H1 (cell line): ENCODE measurements around the gene AP5S1. TPM values are rescaled to one million over a fixed set of nuclear protein-coding genes. Genes with fewer than 3 reads are reported as not detected.

Experiments used
- CTCF ChIA-PET: fragments of 300-600 bp; sonication (Branson Sonifier 250); formaldehyde crosslinking; loops from one replicate; lab custom pipeline; 2021; ENCODE audit not compliant: partially characterized antibody; lab: Charles Lee
- POLR2A ChIA-PET: fragments of 300-600 bp; sonication (Branson Sonifier 250); formaldehyde crosslinking; loops from one replicate; lab custom pipeline; 2021; ENCODE audit warnings: inconsistent platforms; ENCODE audit not compliant: partially characterized antibody; lab: Charles Lee
- DNase-seq, 2 experiments: peaks; one replicate each; pipeline versions ENCODE4 v3.0.0 to v3.0.0-alpha.2; 2010 to 2022; ENCODE audit warnings: low spot score in 2 of 2, low read depth in 1 of 2, mixed read lengths in 1 of 2
- FAIRE-seq: peaks from 2 replicates; lab custom pipeline; 2011; peaks lifted over from hg19 to GRCh38; lab: Jason Lieb, UNC
- H2AFZ ChIP-seq: 2 replicates; pipeline ENCODE4 v1.8.1; 2012; ENCODE audit warnings: low read length, inconsistent platforms
- H2AK5ac ChIP-seq: 2 replicates; pipeline ENCODE4 v1.6.1; 2013; ENCODE audit warnings: low read depth, low read length
- H2BK120ac ChIP-seq: replicated peaks from 2 replicates; pipeline ENCODE3; 2013; ENCODE audit warnings: low read depth, low read length, inconsistent platforms
- H2BK12ac ChIP-seq: 2 replicates; pipeline ENCODE4 v1.6.1; 2013; ENCODE audit warnings: low read depth, low read length
- H2BK15ac ChIP-seq: 2 replicates; pipeline ENCODE4 v1.6.1; 2013; ENCODE audit warnings: low read length
- H2BK20ac ChIP-seq: 2 replicates; pipeline ENCODE4 v1.6.1; 2013; ENCODE audit warnings: low read length
- H2BK5ac ChIP-seq: 2 replicates; pipeline ENCODE4 v1.6.1; 2013; ENCODE audit warnings: low read depth, low read length
- H3K14ac ChIP-seq: 2 replicates; pipeline ENCODE4 v1.6.1; 2013; ENCODE audit warnings: inconsistent platforms; ENCODE audit not compliant: insufficient read length
- H3K18ac ChIP-seq: 2 replicates; pipeline ENCODE4 v1.6.1; 2013; ENCODE audit warnings: low read length; ENCODE audit errors: extremely low read depth
- H3K23ac ChIP-seq: 2 replicates; pipeline ENCODE4 v1.6.1; 2013; ENCODE audit warnings: inconsistent platforms; ENCODE audit not compliant: insufficient read length
- H3K23me2 ChIP-seq: 2 replicates; pipeline ENCODE4 v1.6.1; 2013; ENCODE audit warnings: low read depth, low read length
- H3K27ac ChIP-seq: 2 replicates; pipeline ENCODE4 v1.6.1; 2011; ENCODE audit warnings: low read depth, low read length, inconsistent platforms
- H3K27me3 ChIP-seq, 4 experiments: replicated peaks in 1 of 4; 1 replicate in 1 of 4; 2 replicates in 3 of 4; pipeline versions ENCODE4 v1.6.1 to v1.8.1; 2011 to 2013; ENCODE audit warnings: low read length in 3 of 4, mild to moderate bottlenecking in 3 of 4, inconsistent platforms in 2 of 4, mixed read lengths in 2 of 4, moderate library complexity in 1 of 4; ENCODE audit not compliant: control insufficient read depth in 3 of 4, insufficient read depth in 3 of 4; ENCODE audit errors: extremely low read depth in 1 of 4
- H3K36me3 ChIP-seq, 4 experiments: 2 replicates each; pipeline versions ENCODE4 v1.6.1 to v1.8.1; 2011 to 2013; ENCODE audit warnings: mild to moderate bottlenecking in 4 of 4, low read length in 3 of 4, moderate library complexity in 2 of 4, control low read depth in 1 of 4, inconsistent platforms in 1 of 4; ENCODE audit not compliant: insufficient read depth in 4 of 4, control insufficient read depth in 2 of 4
- H3K4ac ChIP-seq: replicated peaks from 2 replicates; pipeline ENCODE3; 2013; ENCODE audit warnings: low read length, low read depth, mixed read lengths, inconsistent platforms; ENCODE audit not compliant: insufficient read length
- H3K4me1 ChIP-seq, 4 experiments: replicated peaks in 1 of 4; 1 replicate in 1 of 4; 2 replicates in 3 of 4; pipeline versions ENCODE4 v1.6.1 to v1.8.1; 2011 to 2013; ENCODE audit warnings: low read length in 3 of 4, inconsistent platforms in 2 of 4, mixed read lengths in 1 of 4; ENCODE audit not compliant: insufficient read depth in 4 of 4, control insufficient read depth in 3 of 4
- H3K4me2 ChIP-seq, 2 experiments: 2 replicates each; pipeline versions ENCODE4 v1.6.1 to v1.8.1; 2011 to 2013; ENCODE audit warnings: low read depth in 2 of 2, low read length in 2 of 2, control low read depth in 1 of 2, inconsistent platforms in 1 of 2, mild to moderate bottlenecking in 1 of 2; ENCODE audit not compliant: insufficient read depth in 1 of 2
- H3K4me3 ChIP-seq, 4 experiments: fragments of 200-600, 300-600 bp in 1 of 4; sonication (generic), shearing (Covaris generic), sonication (Bioruptor Twin) in 1 of 4; 2 replicates each; pipeline versions ENCODE4 v1.5.1 to v1.8.1; 2011 to 2016; ENCODE audit warnings: low read length in 4 of 4, low read depth in 3 of 4, control low read depth in 2 of 4, inconsistent platforms in 2 of 4, mild to moderate bottlenecking in 2 of 4, mixed read lengths in 1 of 4, moderate library complexity in 1 of 4; ENCODE audit not compliant: insufficient read depth in 2 of 4; ENCODE audit errors: extremely low read depth in 1 of 4
- H3K56ac ChIP-seq: replicated peaks from 2 replicates; pipeline ENCODE3; 2013; ENCODE audit warnings: low read depth, mild to moderate bottlenecking, mixed read lengths, low read length, inconsistent platforms; ENCODE audit not compliant: insufficient read length
- H3K79me1 ChIP-seq: 2 replicates; pipeline ENCODE4 v1.6.1; 2013; ENCODE audit warnings: low read depth, low read length, control low read depth
- H3K79me2 ChIP-seq, 2 experiments: 2 replicates each; pipeline versions ENCODE4 v1.6.1 to v1.8.1; 2012 to 2013; ENCODE audit warnings: low read length in 2 of 2, mild to moderate bottlenecking in 2 of 2, inconsistent platforms in 1 of 2; ENCODE audit not compliant: insufficient read depth in 2 of 2, control insufficient read depth in 1 of 2
- H3K9ac ChIP-seq, 4 experiments: replicated peaks in 1 of 4; 1 replicate in 1 of 4; 2 replicates in 3 of 4; pipeline versions ENCODE4 v1.6.1 to v1.8.1; 2011 to 2013; ENCODE audit warnings: low read depth in 3 of 4, low read length in 3 of 4, control low read depth in 2 of 4, mild to moderate bottlenecking in 2 of 4, moderate library complexity in 2 of 4, inconsistent platforms in 1 of 4; ENCODE audit errors: extremely low read depth in 1 of 4
- H3K9me3 ChIP-seq, 2 experiments: 2 replicates each; pipeline versions ENCODE4 v1.6.1 to v1.8.1; 2012 to 2013; ENCODE audit warnings: mild to moderate bottlenecking in 2 of 2, moderate library complexity in 2 of 2, control low read depth in 1 of 2, inconsistent platforms in 1 of 2, low read depth in 1 of 2, low read length in 1 of 2, mixed read lengths in 1 of 2; ENCODE audit not compliant: insufficient read depth in 2 of 2
- H4K20me1 ChIP-seq, 2 experiments: replicated peaks in 1 of 2; 2 replicates each; pipeline versions ENCODE3 to v1.8.1; 2011 to 2013; ENCODE audit warnings: inconsistent platforms in 2 of 2, low read length in 2 of 2, mild to moderate bottlenecking in 1 of 2; ENCODE audit not compliant: insufficient read depth in 2 of 2, control insufficient read depth in 1 of 2
- H4K5ac ChIP-seq: 2 replicates; pipeline ENCODE4 v1.6.1; 2013; ENCODE audit warnings: low read length, low read depth, mixed read lengths, inconsistent platforms; ENCODE audit not compliant: insufficient read length
- H4K8ac ChIP-seq: 2 replicates; pipeline ENCODE4 v1.8.0; 2013; ENCODE audit warnings: mild to moderate bottlenecking, moderate library complexity, low read length, inconsistent platforms; ENCODE audit not compliant: insufficient read depth; ENCODE audit errors: extremely low read depth
- H4K91ac ChIP-seq: replicated peaks from 2 replicates; pipeline ENCODE3; 2013; ENCODE audit warnings: low read length, mixed read lengths, inconsistent platforms; ENCODE audit not compliant: insufficient read length
- GTF2F1 ChIP-seq: IDR thresholded peaks from 2 replicates; pipeline ENCODE4 v1.6.1; 2012; ENCODE audit warnings: low read depth, low read length, improper control_type of control experiment, borderline replicate concordance
- JUND ChIP-seq: IDR thresholded peaks from 2 replicates; pipeline ENCODE4 v1.6.1; 2011; ENCODE audit warnings: mild to moderate bottlenecking, improper control_type of control experiment, low read length
- POLR2AphosphoS5 ChIP-seq: IDR thresholded peaks from 2 replicates; pipeline ENCODE4 v1.6.1; 2011; ENCODE audit warnings: low read depth, low read length
- RAD21 ChIP-seq, 2 experiments: IDR thresholded peaks in 1 of 2; conservative IDR thresholded peaks in 1 of 2; 2 replicates each; pipeline ENCODE4 v1.6.1; 2011; ENCODE audit warnings: low read depth in 2 of 2, low read length in 2 of 2, improper control_type of control experiment in 1 of 2, inconsistent platforms in 1 of 2, mild to moderate bottlenecking in 1 of 2, moderate library complexity in 1 of 2
- SIN3A ChIP-seq, 2 experiments: IDR thresholded peaks in 1 of 2; conservative IDR thresholded peaks in 1 of 2; 2 replicates each; pipeline ENCODE4 v1.6.1; 2011 to 2012; ENCODE audit warnings: low read length in 2 of 2, improper control_type of control experiment in 1 of 2, low read depth in 1 of 2, mild to moderate bottlenecking in 1 of 2
- TAF7 ChIP-seq: optimal IDR thresholded peaks from 2 replicates; pipeline ENCODE3; 2011; ENCODE audit warnings: low read depth, mild to moderate bottlenecking, inconsistent platforms, low read length, moderate library complexity, borderline replicate concordance
- WGBS, 2 experiments: shearing (Covaris generic) in 1 of 2; methylation state at CpG; one replicate each; pipeline versions ENCODE4 v1.1.6 to v1.1.7; 2013 to 2015; ENCODE audit warnings: low lambda C conversion rate in 2 of 2, mixed read lengths in 2 of 2, inconsistent platforms in 1 of 2, low coverage in 1 of 2, missing lambda C conversion rate in 1 of 2; ENCODE audit not compliant: insufficient replicate concordance in 2 of 2, insufficient coverage in 1 of 2, insufficient read length in 1 of 2; ENCODE audit errors: extremely low coverage in 1 of 2, missing lambda C conversion rate in 1 of 2; 5-methylcytosine and 5-hydroxymethylcytosine counted together
- polyA plus RNA-seq, 7 experiments: library from polyadenylated mRNA; depleted of rRNA in 3 of 7; stranded (reverse) in 5 of 7; unstranded in 2 of 7; fragments of >200 nt in 5 of 7; fragments of 200-250 nt in 2 of 7; gene quantifications; 1 replicate in 5 of 7; 2 replicates in 1 of 7; 4 replicates in 1 of 7; pipeline versions ENCODE4 v1.2.1 to v1.2.3, GENCODE V29; 2011 to 2013; ENCODE audit warnings: missing spikeins in 2 of 7, mixed read lengths in 2 of 7
- total RNA-seq: library from RNA; stranded (reverse); fragmentation: NEBNext Ultra II Directional; extraction: Animal tissue kit (Norgen Biotek cat#: 25700); gene quantifications from 2 replicates; pipeline ENCODE4 v1.2.1, GENCODE V29; 2021

The AP5S1 gene
- total and polyA plus RNA-seq, 2 of the 8 experiments (the other 6 are each of a cell fraction or from before 2014, with no cell fraction given): 3.3 to 3.7 TPM

GRCh38 chr20:3783511-3784195, 36.7 kb upstream of the AP5S1 start:
- H3K23me2 ChIP-seq: peaks cover 6% of the 10 kb centered on the region; the same call in 1 of the 2 replicates
- TF ChIP-seq TAF7 (no peak), JUND (no peak), RAD21 (IDR thresholded peaks at IDR 0.05 in 1 of 2, conservative IDR thresholded peaks at IDR 0.05 in 1 of 2; ENCODE audit: low read depth in 2 of 2, low read length in 2 of 2) (no peak), GTF2F1 (no peak), POLR2AphosphoS5 (no peak), SIN3A (conservative IDR thresholded peaks at IDR 0.05 in 1 of 2, IDR thresholded peaks at IDR 0.05 in 1 of 2; ENCODE audit: low read depth in 1 of 2, low read length in 2 of 2) (no peak)
- TF ChIP-seq, all 59 proteins: peak for 0
- H3K14ac ChIP-seq: no peak overlapping the region
- no peak overlapping the region for H2AK5ac ChIP-seq
- peaks cover 11% of the 10 kb centered on the region for H3K79me1 ChIP-seq
- no peaks in the 10 kb centered on the region for H3K9me3 ChIP-seq
- WGBS, 2 experiments: 92% methylated on average over 9 of the region's 10 CpGs; no CpG with 5 or more reads in 1 of the 2 experiments
- POLR2A ChIA-PET: interaction anchor here (0.9 to 3.9 kb wide), 6 partner anchors 16 to 144 kb away, joined by 3 to 20 read pairs (median 3); partner anchors contain the start of genes ADISSP and AP5S1
- no peak overlapping the region for H3K4ac ChIP-seq
- no peak for FAIRE-seq
- no peak overlapping the region for H3K56ac ChIP-seq
- H4K91ac ChIP-seq: no peak overlapping the region
- no peak overlapping the region for H4K5ac ChIP-seq
- no peak for DNase-seq
- H3K4me2 ChIP-seq: no peak overlapping the region
- no peak overlapping the region for H2BK12ac ChIP-seq
- no peak overlapping the region for H3K4me3 ChIP-seq
- CTCF ChIA-PET: interaction anchor here (1.2 to 9.5 kb wide), 2 partner anchors 31 to 33 kb away, joined by 3 to 128 read pairs; partner anchors contain the start of gene AP5S1
- H2AFZ ChIP-seq: no peak overlapping the region
- no peak overlapping the region for H2BK20ac ChIP-seq
- peaks cover 7 to 11% of the 10 kb centered on the region in 2 experiments for H4K20me1 ChIP-seq
- no peak overlapping the region for H2BK120ac ChIP-seq
- H3K27ac ChIP-seq: no peak overlapping the region
- no peak overlapping the region for H2BK15ac ChIP-seq
- H3K18ac ChIP-seq: no peak overlapping the region
- H4K8ac ChIP-seq: no peak overlapping the region
- peaks cover 0 to 10% of the 10 kb centered on the region in 2 experiments; a peak in 1 of 4 replicates for H3K79me2 ChIP-seq
- H3K27me3 ChIP-seq: peaks cover 0 to 16% (median 12%) of the 10 kb centered on the region in 4 experiments; a peak in 6 of 7 replicates
- no peak overlapping the region for H3K9ac ChIP-seq
- peaks cover 0 to 5% (median 0%) of the 10 kb centered on the region in 4 experiments; a peak in 2 of 8 replicates for H3K36me3 ChIP-seq
- H3K23ac ChIP-seq: no peak overlapping the region
- peaks cover 0 to 17% (median 8%) of the 10 kb centered on the region in 4 experiments; a peak in 6 of 7 replicates for H3K4me1 ChIP-seq
- no peak overlapping the region for H2BK5ac ChIP-seq
